IMR-90 (cell line): ENCODE measurements around the gene ATG12.
A peak's percentile ranks its signal among the peaks of the same experiment; 100 is the strongest.

Experiments used
- BHLHE40 ChIP-seq: fragments of 150-350 bp; IDR thresholded peaks from 2 replicates; pipeline ENCODE4 v1.6.1; 2016; ENCODE audit warnings: mild to moderate bottlenecking, low read depth, low read length
- CEBPB ChIP-seq: IDR thresholded peaks from 2 replicates; pipeline ENCODE4 v1.6.1; 2012; ENCODE audit warnings: low read depth, low read length, improper control_type of control experiment
- FOS ChIP-seq: fragments of 150-350 bp; IDR thresholded peaks from 2 replicates; pipeline ENCODE4 v1.6.1; 2016; ENCODE audit warnings: low read depth, low read length
- MAFK ChIP-seq: IDR thresholded peaks from 2 replicates; pipeline ENCODE4 v1.6.1; 2012; ENCODE audit warnings: low read depth, low read length, improper control_type of control experiment
- MAZ ChIP-seq: IDR thresholded peaks from 2 replicates; pipeline ENCODE4 v1.6.1; 2012; ENCODE audit warnings: low read depth, mild to moderate bottlenecking, low read length, improper control_type of control experiment, moderate library complexity, borderline replicate concordance
- NFE2L2 ChIP-seq: fragments of 150-350 bp; IDR thresholded peaks from 2 replicates; pipeline ENCODE4 v1.6.1; 2016; ENCODE audit warnings: low read depth, mild to moderate bottlenecking, low read length
- POLR2A ChIP-seq: IDR thresholded peaks from 2 replicates; pipeline ENCODE4 v1.6.1; 2012; ENCODE audit warnings: mild to moderate bottlenecking, low read depth, low read length
- RAD21 ChIP-seq: IDR thresholded peaks from 2 replicates; pipeline ENCODE4 v1.6.1; 2012; ENCODE audit warnings: low read length, improper control_type of control experiment
- RCOR1 ChIP-seq: IDR thresholded peaks from 2 replicates; pipeline ENCODE4 v1.6.1; 2012; ENCODE audit warnings: mild to moderate bottlenecking, low read length, improper control_type of control experiment; ENCODE audit not compliant: insufficient replicate concordance
- RFX5 ChIP-seq: IDR thresholded peaks from 2 replicates; pipeline ENCODE4 v1.8.0; 2012; ENCODE audit warnings: low read depth, mild to moderate bottlenecking, low read length, moderate library complexity
- SMC3 ChIP-seq: fragments of 150-350 bp; IDR thresholded peaks from 2 replicates; pipeline ENCODE4 v1.6.1; 2016; ENCODE audit warnings: low read depth, mild to moderate bottlenecking, antibody characterized with exemption, low read length, moderate library complexity
- TF ChIP-seq, protein P1 (sequence below): conservative IDR thresholded peaks from 2 replicates; pipeline ENCODE4 v1.5.1; 2012; ENCODE audit warnings: mild to moderate bottlenecking, low read depth, low read length, improper control_type of control experiment
- TF ChIP-seq, protein P2 (sequence below): fragments of 150-350 bp; IDR thresholded peaks from 2 replicates; pipeline ENCODE4 v1.6.1; 2017; ENCODE audit warnings: mild to moderate bottlenecking, antibody characterized with exemption, low read length, low read depth
- TF ChIP-seq, protein P3 (sequence below): fragments of 150-350 bp; IDR thresholded peaks from 2 replicates; pipeline ENCODE4 v1.6.1; 2016; ENCODE audit warnings: low read depth, mild to moderate bottlenecking, low read length, moderate library complexity, borderline replicate concordance

DNA sequence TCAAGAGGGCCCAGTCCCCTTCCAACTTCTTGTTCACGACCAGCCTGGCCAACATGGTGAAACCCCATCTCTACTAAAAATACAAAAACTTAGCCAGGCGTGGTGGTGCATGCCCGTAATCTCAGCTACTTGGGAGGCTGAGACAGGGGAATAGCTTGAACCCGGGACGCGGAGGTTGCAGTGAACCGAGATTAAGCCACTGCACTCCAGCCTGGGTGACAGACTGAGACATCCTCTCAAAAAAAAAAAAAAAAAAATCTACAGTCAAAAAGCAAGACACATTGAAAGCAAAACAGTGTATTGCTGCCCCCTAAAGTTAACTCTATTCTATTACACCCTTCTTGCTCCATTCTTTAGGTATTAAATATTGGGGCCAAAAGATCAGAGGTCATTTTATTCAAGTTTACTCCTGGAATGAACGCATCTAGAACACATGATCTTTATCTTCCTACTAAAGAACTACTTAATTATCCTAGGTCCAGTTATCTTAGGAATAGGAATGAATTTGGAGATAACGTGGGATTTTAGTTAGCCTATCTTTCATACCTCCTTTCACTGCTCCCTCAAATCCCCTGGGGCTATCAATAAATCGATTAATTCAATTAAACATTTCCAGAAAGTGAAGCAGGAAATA is 2.4 kb downstream of the ATG12 start:
- TF ChIP-seq, protein P1, sequence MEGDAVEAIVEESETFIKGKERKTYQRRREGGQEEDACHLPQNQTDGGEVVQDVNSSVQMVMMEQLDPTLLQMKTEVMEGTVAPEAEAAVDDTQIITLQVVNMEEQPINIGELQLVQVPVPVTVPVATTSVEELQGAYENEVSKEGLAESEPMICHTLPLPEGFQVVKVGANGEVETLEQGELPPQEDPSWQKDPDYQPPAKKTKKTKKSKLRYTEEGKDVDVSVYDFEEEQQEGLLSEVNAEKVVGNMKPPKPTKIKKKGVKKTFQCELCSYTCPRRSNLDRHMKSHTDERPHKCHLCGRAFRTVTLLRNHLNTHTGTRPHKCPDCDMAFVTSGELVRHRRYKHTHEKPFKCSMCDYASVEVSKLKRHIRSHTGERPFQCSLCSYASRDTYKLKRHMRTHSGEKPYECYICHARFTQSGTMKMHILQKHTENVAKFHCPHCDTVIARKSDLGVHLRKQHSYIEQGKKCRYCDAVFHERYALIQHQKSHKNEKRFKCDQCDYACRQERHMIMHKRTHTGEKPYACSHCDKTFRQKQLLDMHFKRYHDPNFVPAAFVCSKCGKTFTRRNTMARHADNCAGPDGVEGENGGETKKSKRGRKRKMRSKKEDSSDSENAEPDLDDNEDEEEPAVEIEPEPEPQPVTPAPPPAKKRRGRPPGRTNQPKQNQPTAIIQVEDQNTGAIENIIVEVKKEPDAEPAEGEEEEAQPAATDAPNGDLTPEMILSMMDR, result peak; percentile 56
- TF ChIP-seq RFX5 (no peak), SMC3 (peak; percentile 33; the same call in 1 of the 2 replicates), POLR2A (no peak), MAFK (no peak), RCOR1 (no peak), RAD21 (peak; percentile 46), CEBPB (no peak), BHLHE40 (no peak), FOS (no peak), MAZ (no peak), NFE2L2 (no peak)
- TF ChIP-seq, protein P2, sequence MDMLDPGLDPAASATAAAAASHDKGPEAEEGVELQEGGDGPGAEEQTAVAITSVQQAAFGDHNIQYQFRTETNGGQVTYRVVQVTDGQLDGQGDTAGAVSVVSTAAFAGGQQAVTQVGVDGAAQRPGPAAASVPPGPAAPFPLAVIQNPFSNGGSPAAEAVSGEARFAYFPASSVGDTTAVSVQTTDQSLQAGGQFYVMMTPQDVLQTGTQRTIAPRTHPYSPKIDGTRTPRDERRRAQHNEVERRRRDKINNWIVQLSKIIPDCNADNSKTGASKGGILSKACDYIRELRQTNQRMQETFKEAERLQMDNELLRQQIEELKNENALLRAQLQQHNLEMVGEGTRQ, result no peak
- TF ChIP-seq, protein P3, sequence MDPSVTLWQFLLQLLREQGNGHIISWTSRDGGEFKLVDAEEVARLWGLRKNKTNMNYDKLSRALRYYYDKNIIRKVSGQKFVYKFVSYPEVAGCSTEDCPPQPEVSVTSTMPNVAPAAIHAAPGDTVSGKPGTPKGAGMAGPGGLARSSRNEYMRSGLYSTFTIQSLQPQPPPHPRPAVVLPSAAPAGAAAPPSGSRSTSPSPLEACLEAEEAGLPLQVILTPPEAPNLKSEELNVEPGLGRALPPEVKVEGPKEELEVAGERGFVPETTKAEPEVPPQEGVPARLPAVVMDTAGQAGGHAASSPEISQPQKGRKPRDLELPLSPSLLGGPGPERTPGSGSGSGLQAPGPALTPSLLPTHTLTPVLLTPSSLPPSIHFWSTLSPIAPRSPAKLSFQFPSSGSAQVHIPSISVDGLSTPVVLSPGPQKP, result no peak
